Left ventricle myocardium inferior (tissue), 1 donor: Measurements from ENCODE around the gene RAC2. TPM values are rescaled to one million over a fixed set of nuclear protein-coding genes. Genes with fewer than 3 reads are reported as not detected.

Experiments used
- DNase-seq: peaks from one replicate; pipeline ENCODE4 v3.0.0-alpha.2; 2020
- H3K27ac ChIP-seq: fragments of 200-600 bp; replicated peaks from 2 replicates; pipeline ENCODE4 v1.8.0; 2021
- H3K27me3 ChIP-seq: fragments of 200-600 bp; 2 replicates; pipeline ENCODE4 v1.8.0; 2021; ENCODE audit warnings: low read depth
- H3K36me3 ChIP-seq: fragments of 200-600 bp; 2 replicates; pipeline ENCODE4 v1.8.0; 2021
- H3K4me1 ChIP-seq: fragments of 200-600 bp; 2 replicates; pipeline ENCODE4 v1.8.0; 2021
- H3K4me3 ChIP-seq: fragments of 200-600 bp; 2 replicates; pipeline ENCODE4 v1.8.0; 2021; ENCODE audit warnings: mild to moderate bottlenecking, moderate library complexity
- H3K9me3 ChIP-seq: fragments of 200-600 bp; replicated peaks from 2 replicates; pipeline ENCODE4 v1.8.0; 2021
- CTCF ChIP-seq: fragments of 200-600 bp; IDR thresholded peaks from 2 replicates; pipeline ENCODE4 v1.8.0; 2021; ENCODE audit warnings: antibody characterized with exemption, mild to moderate bottlenecking, borderline replicate concordance
- intact Hi-C: fragments of 100-400 bp; cut with micrococcal nuclease; formaldehyde crosslinking; loops from one replicate; pipeline ENCODE4 v1.11.0; 2022
- total RNA-seq: library from RNA; stranded (reverse); fragmentation: NEBNext Ultra II Directional; extraction: Animal tissue kit (Norgen Biotek cat#: 25700); gene quantifications from one replicate; pipeline ENCODE4 v1.2.1, GENCODE V29; 2021
- donor health status: DM: no; HTN: yes; CAD: no; lungs with severe emphysema.

RAC2 gene
- total RNA-seq, 1 donor from 2014 or later, result 1.8 TPM

GRCh38 chr22:37218771-37219411 lies 25.2 kb downstream of the RAC2 start:
- Histone ChIP-seq H3K27ac (no peak overlapping the region), H3K9me3 (no peaks in the 10 kb centered on the region), H3K36me3 (no peaks in the 10 kb centered on the region), H3K4me3 (no peak overlapping the region), H3K27me3 (peaks cover 93% of the 10 kb centered on the region), H3K4me1 (no peaks in the 10 kb centered on the region)
- intact Hi-C loops, result no loop called here
- no peak for DNase-seq
- TF ChIP-seq CTCF, result no peak

GRCh38 chr22:37218399-37218770 lies 25.7 kb downstream of the RAC2 start:
- Histone ChIP-seq H3K4me3 (no peak overlapping the region), H3K27me3 (peaks cover 93% of the 10 kb centered on the region), H3K9me3 (no peaks in the 10 kb centered on the region), H3K27ac (no peak overlapping the region), H3K4me1 (no peaks in the 10 kb centered on the region), H3K36me3 (no peaks in the 10 kb centered on the region)
- DNase-seq, result no peak
- TF ChIP-seq CTCF, result no peak
- intact Hi-C loops, result no loop called here

- H3K27ac ChIP-seq, result no peak overlapping the region
- TF ChIP-seq CTCF, result no peak
- no peaks in the 10 kb centered on the region for H3K9me3 ChIP-seq
- H3K36me3 ChIP-seq, result no peaks in the 10 kb centered on the region
- H3K4me3 ChIP-seq, result no peak overlapping the region
- H3K4me1 ChIP-seq, result peaks cover 4% of the 10 kb centered on the region
- peaks cover 96% of the 10 kb centered on the region for H3K27me3 ChIP-seq
- no peak for DNase-seq
- intact Hi-C loops, result no loop called here
Measured at GRCh38 chr22:37215890-37216289, 28.2 kb downstream of the RAC2 start.

- no peaks in the 10 kb centered on the region for H3K36me3 ChIP-seq
- no peak overlapping the region for H3K27ac ChIP-seq
- H3K27me3 ChIP-seq, result peaks cover 96% of the 10 kb centered on the region
- peaks cover 4% of the 10 kb centered on the region for H3K4me1 ChIP-seq
- no peaks in the 10 kb centered on the region for H3K9me3 ChIP-seq
- intact Hi-C loops, result no loop called here
- no peak overlapping the region for H3K4me3 ChIP-seq
- TF ChIP-seq CTCF, result no peak
- no peak for DNase-seq
Measured at GRCh38 chr22:37214731-37215030, 29.4 kb downstream of the RAC2 start.

DNA sequence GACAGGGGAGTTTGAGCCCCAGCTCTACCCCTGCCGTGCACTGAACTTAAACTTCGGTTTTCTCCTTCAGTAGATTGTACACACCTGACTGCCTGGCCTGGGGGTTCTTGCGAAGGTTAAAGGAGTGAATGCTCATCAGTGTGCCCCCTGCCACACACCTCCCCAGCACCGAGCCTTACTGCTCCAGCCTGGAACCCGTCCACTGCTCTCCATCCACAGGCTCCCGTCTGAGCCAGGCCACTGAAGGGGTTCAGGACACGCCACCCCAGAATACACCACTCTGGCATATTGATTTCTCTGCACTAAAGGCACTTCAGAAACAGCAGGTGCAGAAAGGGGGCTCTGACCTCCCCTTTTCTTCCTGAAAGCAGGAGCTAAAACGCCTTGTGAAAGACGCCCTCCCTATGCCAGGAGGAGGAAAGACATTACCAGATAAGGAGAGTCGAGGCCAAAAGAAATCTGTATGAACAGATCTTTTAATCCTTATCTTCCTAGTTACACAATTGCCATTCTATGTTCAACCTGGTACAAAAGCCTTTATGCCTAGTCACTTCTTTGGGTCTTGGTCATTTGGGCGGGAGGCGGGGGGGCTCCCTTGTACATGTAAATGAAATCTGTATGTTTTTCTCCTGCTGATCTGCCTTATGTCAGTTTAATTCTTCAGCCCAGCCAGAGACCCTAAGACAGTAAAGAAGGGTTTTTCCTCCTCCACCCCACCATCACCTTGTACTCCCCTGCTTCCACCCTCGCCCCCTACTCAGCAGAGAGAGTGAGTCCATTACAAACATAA lies 29.9 kb downstream of the RAC2 start:
- Histone ChIP-seq H3K4me1 (peaks cover 4% of the 10 kb centered on the region), H3K4me3 (no peak overlapping the region), H3K27me3 (peaks cover 96% of the 10 kb centered on the region), H3K36me3 (no peaks in the 10 kb centered on the region), H3K27ac (no peak overlapping the region), H3K9me3 (no peaks in the 10 kb centered on the region)
- TF ChIP-seq CTCF, result no peak
- no peak for DNase-seq
- intact Hi-C loops, result no loop called here
